GM19452 (cell line): Measurements from ENCODE around the gene PEPD.
"Not testable (repeated sequence)": the region's sequence is repeated elsewhere in the genome, so short reads cannot be mapped to it uniquely, and the experiment has no call there.

Experiments used
- ATAC-seq: cut with Tn5 transposase; IDR thresholded peaks from one replicate; pipeline ENCODE4 v1.9.1; 2021; ENCODE audit not compliant: unreplicated experiment

Gene PEPD

DNA sequence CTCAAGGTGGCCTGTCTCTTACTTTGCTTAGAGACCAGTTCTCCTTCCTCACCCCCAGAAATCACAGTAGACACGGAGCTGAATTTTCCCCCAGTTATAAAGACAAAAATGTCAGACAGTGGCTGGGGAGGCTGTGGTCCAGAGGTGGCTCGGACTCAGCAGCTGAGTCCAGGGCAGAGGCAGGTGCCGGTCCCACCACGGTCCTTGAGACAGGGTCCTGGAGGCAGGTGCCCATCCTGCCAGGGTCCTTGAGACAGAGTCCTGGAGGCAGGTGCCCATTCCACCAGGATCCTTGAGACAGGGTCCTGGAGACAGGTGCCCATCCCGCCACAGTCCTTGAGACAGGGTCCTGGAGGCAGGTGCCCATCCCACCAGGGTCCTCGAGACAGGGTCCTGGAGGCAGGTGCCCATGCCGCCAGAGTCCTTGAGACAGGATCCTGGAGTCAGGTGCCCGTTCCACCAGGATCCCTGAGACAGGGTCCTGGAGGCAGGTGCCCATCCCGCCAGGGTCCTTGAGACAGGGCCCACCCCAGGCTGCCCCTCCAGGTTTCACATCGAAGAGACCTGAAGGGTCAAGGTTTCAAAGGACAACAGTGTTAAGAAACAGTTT is 23.1 kb downstream of the PEPD start:
- no peak for ATAC-seq

DNA sequence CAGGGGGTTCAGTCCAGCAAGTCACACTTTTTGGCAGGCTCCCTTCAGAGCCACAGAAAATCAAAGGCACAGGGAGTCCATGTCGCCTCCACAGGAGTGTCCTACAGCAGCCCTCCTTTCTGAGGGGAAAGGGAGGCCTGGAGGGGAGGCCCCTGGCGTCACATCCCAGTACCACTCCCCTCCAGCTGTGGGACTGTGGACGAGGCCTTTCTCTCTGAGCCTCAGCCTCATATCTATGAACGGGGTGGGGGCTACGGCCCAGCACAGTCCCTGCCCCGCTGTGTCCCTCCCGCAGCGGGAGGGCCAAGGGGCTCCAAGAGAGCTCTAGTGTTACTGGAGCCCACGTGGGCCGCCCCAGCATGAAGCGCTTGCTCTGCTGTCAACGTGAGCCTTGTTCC is 23.8 kb downstream of the PEPD start:
- no peak for ATAC-seq

DNA sequence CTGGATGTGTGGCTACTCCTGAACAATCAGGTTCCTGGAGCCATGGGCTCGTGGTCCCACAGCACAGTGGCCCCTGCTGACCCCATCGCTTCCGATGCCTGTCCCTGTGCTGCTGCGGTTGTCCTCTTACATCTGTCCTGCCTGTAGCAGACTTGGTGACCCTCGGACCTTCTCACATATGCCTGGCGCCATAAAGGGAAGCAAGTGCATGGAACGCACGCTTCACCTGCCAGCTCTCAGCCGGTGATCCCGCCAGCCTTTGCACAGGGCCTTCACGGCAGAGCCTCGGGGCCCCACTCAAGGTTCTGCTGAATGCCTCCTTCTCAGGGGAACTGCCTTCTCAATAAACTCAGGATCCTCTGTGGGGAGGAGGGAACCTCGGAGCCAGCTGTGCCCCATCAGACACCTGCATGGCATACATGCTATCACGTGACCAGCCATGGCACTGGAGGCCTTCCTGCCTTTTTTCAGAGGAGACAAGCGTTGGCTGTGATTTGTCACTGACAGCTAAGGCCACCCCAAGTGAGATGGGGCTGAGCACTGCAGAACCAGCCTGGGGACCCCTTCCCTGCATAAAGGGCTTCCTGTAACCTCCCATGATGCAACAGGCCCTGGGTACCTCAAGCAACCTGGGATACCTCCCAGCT is 24.3 kb downstream of the PEPD start:
- ATAC-seq: no peak

DNA sequence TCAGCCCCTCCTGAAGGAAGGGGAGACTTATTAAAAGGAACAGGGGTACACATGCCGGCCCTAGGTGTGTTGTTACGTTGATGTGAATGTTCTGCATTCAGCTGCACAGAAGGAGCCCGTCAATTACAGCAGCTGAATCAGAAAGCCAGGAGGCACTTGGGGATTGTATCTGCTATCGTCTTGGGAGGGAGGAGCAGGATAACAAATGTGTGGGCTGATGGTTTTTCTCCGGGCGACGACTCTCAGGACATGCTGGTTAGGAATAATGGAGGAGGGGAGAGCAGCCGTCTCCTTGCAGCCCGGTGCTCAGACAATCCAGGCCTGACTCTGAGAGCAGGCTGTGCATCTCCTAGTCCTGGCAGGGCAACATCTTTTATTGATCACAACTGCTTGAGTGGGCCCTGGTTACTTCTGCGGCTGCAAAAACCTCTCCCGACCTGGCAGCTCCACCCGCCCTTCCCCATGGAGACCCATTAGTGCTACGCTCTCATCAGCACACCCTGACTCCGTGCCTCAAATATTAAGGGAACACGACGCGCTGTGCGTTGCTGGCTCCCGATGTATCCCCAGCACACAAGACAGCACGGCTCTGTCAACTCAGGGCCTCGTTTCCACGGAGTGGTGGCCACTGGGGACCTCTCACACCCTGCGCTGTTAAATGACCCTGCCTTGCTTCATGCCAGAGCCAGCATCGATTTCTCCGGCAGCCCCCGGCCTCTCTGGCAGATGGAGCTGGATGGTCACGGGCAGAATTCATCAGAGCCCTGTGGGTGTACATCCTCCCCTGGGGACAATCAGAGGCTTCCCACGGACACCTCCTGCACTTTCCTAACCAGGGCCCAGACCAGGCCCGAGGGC is 25.3 kb downstream of the PEPD start:
- no peak for ATAC-seq

DNA sequence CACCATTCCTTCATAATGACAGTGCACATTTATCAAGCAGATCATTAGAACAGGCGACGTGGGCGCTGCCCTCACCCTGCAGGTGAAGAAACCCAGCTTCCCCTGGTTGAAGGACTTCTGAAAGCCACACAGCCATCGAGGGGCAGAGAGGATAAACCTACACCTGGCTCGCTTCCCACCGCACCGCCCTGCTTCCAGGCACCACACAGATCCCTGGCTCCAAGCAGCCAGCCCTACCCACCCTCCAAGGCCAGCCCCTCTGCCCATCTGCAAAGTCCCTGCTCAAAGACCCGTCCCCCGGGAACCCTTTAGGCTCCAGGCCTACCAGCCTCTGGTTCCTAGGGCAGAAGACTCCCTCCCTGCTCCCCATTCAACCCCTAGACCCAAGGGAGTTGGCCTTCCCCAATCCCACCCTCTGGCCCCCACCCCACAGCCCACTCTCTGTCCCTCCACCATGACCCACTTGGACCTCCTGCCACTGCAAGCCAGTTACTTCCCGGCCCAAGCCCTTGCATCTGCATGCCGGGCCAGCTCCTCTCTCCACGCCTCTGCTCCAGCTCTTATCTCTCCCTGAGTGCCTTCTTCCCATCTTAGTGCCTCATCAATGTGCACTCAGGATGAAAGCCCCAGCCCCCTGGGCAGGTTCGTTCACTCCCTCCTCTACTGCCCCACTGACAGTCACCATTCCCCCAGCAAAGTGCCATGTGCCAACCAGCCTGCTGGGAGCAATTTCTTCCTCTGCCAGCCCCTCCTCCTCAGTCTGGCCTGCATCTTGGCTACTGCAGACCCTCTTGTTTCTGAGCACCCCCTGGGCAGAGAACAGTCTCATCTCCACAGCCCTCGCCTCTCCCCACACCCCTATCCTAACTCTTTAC is 28.0 kb downstream of the PEPD start:
- ATAC-seq: no peak

DNA sequence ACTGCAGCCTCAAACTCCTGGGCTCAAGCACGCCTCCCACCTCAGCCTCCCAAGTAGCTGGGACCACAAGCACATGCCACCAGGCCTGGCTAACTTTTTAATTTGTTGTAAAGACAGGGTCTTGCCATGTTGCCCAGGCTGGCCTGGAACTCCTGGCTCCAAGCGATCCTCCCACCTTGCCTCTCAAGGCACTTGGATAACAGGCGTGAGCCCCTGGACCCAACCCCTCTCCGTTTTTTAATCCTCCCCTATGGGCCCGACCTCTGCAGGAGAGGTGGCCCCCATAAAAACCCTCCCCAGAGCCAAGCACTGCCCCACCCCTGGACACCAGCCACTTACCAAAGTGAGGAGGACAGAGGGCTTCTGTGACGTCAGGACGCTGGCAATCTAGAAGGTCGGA is 28.6 kb downstream of the PEPD start:
- no peak for ATAC-seq

DNA sequence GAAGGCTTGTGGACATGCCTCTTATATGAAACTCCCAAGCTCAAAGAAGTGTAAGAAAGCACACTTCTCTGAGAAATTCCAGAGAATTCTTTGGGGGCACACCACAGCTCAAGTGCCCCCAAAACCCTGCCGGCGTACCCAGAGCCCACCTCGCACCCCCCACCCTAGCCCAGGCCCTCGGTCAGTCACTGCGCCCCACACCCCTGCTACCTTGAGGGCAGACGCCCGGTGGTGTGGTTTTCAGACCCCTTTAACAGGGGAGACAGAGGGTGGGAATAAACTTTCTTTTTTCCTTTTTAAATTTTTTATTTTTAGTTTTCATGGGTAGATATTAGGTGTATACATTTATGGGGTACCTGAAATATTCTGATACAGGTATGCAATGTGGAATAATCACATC is 29.5 kb downstream of the PEPD start:
- ATAC-seq: no peak

DNA sequence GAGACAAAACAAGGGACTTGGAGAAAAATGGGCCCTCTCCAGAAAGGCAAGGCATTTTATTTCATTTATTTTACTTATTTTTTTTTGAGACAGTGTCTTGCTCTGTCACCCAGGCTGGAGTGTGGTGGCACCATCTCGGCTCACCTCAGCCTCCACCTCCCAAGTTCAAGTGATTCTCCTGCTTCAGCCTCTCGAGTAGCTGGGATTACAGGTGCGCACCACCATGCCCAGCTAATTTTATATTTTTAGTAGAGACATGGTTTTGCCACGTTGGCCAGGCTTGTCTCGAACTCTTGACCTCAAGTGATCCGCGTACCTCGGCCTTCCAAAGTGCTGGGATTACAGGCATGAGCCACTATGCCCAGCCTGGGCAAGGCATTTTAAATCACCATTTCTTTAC is 31.0 kb downstream of the PEPD start:
- ATAC-seq: not testable (repeated sequence)

DNA sequence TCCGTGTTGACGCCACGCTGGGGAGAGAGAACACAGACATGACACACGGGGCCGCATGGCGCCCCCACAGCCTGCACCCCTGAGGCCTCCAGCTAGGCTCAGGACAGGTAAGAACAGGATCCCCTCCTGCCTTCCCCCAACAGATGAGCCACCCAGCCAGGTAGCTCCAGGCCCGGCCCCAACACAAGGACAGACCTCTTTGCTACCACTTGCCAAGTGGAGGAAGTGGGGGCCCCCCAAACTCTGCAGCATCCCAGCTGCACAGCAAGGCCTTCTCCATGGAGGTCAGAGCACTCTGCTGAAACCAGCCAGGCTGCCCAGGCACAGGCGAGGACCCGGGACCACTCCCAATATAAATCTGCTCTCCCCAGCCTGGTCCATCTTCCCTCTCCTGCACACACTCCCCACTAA is 31.5 kb downstream of the PEPD start:
- no peak for ATAC-seq

DNA sequence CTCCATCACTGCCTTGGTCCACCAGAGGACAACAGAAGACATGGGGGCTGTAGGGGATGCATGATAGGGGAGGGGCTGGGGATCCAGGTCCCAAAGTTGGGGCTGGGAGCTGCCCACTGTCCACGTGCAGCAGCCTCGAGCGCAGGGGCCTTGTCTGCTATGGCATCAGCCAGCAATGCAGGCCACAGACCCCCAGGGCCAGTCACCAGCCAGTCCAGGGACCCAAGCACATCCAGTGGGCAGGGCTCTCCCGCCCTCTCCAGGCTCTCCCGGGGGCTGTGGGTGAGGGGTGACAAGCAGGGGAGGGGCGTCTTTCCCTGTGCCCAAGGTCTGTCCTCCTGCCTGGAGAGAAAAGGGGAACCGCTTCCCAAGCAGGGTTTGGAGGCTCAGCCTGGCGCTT is 32.8 kb downstream of the PEPD start:
- no peak for ATAC-seq

DNA sequence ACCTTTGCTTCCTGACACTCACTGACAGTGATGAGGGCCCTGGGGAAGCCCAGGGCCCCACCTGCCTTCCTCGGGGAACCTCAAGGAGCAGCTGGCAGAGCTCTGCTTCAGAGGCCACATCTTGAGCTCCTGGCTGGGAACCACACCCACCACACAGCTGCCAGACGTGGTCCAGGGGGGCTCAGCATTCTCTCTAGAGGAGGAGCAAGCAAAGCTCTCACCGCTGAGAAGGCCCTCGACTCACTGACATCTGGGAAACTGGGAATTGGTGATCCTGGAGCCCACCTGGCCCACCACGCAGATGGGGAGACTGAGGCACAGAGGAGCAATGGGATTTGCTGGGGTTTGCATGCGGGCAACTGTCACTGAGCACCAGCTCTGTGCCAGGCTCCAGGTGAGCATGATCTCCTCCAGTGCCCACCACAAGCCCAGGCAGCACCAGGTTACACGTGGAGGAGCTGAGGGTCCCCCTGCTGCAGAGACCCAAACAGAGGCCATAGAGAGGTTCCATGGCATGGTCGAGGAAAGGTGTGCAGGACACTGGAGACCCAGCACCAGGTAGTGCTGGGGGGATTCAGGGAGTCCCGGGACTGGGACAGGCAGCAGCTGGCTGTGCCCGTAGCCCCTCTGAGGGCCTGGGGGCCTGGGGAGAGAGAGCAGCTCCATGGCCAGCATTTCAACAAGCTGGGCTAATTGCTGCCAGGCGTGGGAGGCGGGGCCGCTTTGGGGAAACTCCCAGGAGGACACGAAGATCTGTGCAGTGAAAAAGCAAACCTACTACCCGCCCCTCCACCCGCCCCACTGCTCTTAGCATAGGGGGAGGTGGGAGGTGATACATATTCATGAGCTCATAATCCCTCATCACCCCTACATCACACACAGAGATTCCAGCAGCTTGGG is 33.4 kb downstream of the PEPD start:
- no peak for ATAC-seq

DNA sequence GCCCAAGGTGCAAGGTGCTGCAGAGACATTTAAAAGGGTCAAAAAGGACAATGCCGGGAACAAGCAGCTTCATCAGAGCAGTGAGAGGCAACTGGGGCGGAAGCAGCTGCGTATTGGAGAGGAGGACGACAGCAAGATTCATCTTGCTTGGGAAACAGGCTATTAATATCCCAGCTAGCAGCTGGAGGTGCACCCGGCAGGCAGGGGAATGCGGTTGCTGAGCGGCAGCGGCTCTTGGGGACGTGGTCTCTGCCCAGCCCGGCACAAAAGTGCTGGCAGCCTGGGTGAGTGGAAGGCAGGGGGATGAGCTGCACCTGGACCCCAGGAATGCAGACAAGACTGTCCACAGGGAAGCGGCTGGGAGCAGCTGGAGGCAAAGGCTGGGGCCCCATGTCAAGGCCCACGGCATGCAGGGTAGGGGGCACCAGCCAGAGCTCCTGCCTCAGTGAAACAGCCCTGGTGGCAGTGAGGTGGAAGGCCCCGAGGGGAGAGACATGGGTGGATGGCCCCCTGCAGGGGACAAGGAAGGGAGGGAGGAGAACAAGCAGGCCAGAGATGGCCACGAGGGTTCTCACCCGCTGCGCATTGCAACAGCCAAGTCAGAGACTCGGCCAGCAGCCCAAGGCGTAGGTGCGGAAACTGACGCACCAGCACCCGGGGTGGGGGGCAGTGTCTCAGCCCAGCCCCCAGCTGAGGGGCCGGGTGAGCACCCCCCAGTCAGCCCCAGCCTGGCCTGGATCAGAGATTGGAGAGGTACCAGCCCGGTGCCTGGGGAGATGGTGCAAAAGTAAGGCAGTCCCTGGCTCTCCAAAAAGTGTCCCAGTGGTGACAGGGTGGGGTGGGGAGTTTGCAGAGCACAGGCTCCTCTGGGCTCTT is 34.4 kb downstream of the PEPD start:
- no peak for ATAC-seq

DNA sequence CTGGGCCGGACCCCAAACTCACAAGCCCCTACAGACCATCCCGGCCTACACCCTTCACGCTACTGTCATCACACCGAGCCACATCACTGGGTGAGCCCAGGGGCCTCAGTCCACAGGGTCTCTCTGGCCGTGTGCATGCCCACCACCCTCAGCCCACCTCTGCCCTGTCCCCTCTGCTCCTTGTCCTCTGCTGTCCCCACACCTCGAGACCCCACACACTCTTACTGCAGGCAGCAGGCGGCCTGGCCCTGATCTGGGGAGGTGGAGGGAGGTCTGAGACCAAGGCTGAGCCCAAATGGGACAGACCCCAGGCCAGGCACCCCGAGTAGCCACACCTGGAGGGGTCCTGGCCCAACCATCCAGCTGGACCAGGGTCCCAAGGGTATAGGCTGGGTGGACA is 35.2 kb downstream of the PEPD start:
- no peak for ATAC-seq

DNA sequence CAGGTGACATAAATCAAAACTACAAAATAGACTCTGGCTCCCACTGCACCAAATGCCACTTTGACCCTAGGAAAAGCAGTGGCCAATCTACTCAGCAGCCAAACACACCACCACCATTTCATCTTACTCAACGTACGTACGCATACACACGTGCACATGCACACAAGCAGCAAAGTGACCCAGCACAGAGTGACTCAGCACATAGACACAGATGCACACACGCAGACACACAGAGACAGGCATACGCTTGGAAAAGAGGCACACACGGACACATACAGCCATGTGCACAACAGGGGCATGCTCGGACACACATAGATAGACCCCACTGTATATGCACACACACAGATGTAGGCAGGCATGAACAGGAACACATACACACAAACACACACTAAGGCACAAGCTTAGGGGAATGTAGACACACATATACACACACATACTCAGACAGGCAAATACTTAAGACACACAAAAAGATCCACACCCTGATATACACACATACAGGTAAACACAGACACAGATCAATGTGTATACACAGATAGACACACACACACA is 37.3 kb downstream of the PEPD start:
- ATAC-seq: no peak

DNA sequence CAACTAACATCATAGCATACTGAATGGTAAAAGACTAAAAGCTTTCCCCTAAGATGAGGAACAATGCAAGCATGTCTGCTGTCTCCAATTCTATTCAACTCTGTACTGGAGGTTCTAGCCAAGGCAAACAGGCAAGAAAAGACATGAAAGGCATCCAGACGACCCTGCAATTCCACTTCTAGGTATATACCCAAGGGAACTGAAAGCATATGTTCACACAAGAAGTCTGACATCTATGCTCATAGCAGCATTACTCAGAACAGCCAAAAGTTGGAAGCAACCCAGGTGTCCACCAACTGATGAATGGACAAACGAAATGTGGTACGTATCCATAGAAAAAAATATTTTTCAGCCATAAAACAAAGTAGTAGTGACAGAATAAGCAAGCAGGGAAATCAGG is 39.1 kb downstream of the PEPD start:
- ATAC-seq: no peak

DNA sequence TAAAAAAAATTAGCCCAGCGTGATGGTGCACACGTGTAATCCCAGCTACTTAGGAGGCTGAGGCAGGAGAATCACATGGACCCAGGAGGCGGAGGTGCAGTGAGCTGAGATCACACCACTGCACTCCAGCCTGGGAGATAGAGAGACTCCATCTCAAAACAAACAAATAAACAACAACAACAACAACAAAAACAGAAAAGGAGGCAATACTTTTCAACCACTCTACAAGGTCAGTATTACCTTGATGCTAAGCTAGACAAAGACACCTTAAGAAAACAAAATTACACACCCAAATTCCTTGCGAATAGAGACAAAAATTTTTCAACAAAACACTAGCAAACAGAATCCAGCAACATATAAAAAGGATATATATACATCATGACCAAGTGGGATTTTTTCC is 39.7 kb downstream of the PEPD start:
- no peak for ATAC-seq

DNA sequence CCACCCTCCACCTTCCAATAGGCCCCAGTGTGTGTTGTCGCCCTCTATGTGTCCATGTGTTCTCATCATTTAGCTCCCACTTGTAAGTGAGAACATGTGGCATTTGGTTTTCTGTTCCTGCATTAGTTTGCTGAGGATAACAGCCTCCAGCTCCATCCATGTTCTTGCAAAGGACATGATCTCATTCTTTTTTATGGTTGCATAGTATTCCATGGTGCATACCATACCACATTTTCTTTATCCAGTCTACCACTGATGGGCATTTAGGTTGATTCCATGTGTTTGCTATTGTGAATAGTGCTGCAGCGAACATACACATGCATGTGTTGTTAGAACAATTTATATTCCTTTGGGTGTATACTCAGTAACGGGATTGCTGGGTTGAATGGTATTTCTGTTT is 42.0 kb downstream of the PEPD start:
- not testable (repeated sequence) for ATAC-seq

DNA sequence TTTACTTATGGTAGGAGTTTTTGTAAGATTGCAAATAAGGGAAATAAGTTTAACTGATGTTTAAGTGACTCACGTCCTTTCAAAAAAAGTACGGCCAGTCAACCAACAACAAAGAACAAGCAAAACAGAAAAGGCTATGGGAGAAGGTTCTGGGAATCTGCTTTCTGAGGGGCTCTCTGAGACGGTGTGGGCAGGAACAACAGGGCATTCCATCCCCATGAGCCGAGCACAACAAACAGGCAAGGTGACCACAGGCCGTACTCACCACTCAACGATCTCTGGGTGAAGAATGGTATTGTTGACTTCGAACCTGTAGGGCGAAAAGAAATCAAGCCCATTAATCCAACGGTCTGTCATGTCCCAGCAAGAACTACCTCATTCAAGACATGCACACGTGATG is 43.8 kb downstream of the PEPD start:
- no peak for ATAC-seq

DNA sequence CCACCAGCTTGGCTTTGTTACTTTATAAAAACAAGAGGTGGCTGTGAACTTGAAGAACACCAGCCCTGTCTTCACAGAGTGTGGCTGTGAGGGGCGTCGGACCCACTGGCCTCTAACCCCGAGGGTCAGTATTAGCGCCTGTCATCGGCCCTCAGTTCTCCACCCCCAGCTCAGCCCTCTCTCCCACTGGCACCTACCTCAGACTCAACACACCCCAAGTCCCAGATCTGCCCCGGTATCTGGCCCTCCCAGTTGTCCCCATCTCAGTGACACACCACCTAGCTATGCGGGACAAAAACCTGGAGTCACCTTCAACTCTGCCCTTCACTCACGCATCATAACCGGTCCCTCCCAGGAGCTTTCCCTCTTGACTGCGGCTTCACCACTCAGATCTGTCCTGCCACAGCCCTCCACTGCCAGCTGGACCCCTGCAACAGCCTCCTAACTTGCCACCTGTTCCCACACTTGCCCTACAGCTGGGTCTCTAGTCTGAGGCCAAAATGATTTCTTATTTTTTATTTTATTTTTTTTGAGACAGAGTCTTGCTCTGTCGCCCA is 45.4 kb downstream of the PEPD start:
- no peak for ATAC-seq
